ENCODE measurements around the gene ICAM1.

- TF ChIP-seq GLIS3 (CRISPR knock-in tag; IDR thresholded peaks at IDR 0.05) (no peak), PATZ1 (CRISPR knock-in tag; IDR thresholded peaks at IDR 0.05; ENCODE audit: borderline replicate concordance) (no peak), RARB (CRISPR knock-in tag; IDR thresholded peaks at IDR 0.05) (no peak), ESRRG (CRISPR knock-in tag; IDR thresholded peaks at IDR 0.05) (no peak), CSDC2 (CRISPR knock-in tag; IDR thresholded peaks at IDR 0.05) (no peak), TSHZ2 (CRISPR knock-in tag; IDR thresholded peaks at IDR 0.05) (no peak), ZFP30 (CRISPR knock-in tag; IDR thresholded peaks at IDR 0.05) (no peak), ZFP3 (CRISPR knock-in tag; IDR thresholded peaks at IDR 0.05) (no peak), SNAI2 (CRISPR knock-in tag; IDR thresholded peaks at IDR 0.05) (no peak), CREB5 (CRISPR knock-in tag; IDR thresholded peaks at IDR 0.05; ENCODE audit: low read depth) (no peak)
- TF ChIP-seq, protein P1, sequence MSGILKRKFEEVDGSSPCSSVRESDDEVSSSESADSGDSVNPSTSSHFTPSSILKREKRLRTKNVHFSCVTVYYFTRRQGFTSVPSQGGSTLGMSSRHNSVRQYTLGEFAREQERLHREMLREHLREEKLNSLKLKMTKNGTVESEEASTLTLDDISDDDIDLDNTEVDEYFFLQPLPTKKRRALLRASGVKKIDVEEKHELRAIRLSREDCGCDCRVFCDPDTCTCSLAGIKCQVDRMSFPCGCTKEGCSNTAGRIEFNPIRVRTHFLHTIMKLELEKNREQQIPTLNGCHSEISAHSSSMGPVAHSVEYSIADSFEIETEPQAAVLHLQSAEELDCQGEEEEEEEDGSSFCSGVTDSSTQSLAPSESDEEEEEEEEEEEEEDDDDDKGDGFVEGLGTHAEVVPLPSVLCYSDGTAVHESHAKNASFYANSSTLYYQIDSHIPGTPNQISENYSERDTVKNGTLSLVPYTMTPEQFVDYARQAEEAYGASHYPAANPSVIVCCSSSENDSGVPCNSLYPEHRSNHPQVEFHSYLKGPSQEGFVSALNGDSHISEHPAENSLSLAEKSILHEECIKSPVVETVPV (CRISPR knock-in tag; IDR thresholded peaks at IDR 0.05), result no peak
Observed at GRCh38 chr19:10271543-10272086, 695 bp downstream of the ICAM1 start.

All from SK-N-SH treated with all-trans-retinoic acid at 6 μM for 48 hours (cell line).